Activated CD4-positive, alpha-beta T cell treated with anti-CD3 and anti-CD28 coated beads for 24 hours (primary cell): Measurements from ENCODE around the gene SLC26A4.
"Not testable (repeated sequence)": the region's sequence is repeated elsewhere in the genome, so short reads cannot be mapped to it uniquely, and the experiment has no call there.

Experiments used
- DNase-seq, 2 donors: peaks; one replicate each; pipeline ENCODE4 v3.0.0-alpha.2; 2020; ENCODE audit warnings: low read depth in 2 of 2

The SLC26A4 gene

DNA sequence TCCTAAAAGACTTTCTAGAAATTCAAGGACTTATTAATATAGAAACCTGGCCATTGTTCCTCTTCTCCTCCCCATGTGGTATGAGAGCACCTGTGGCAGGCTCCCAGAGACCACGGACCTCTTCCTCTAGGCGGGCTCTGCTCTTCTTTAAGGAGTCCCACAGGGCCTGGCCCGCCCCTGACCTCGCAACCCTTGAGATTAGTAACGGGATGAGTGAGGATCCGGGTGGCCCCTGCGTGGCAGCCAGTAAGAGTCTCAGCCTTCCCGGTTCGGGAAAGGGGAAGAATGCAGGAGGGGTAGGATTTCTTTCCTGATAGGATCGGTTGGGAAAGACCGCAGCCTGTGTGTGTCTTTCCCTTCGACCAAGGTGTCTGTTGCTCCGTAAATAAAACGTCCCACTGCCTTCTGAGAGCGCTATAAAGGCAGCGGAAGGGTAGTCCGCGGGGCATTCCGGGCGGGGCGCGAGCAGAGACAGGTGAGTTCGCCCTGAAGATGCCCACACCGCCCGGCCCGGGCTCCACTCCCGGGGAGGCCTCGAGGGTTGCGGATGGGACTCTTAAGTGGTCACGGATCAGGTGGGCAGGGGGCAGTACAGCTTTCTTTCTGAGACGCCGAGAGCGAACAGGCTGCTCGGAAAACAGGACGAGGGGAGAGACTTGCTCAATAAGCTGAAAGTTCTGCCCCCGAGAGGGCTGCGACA is at the start of gene SLC26A4:
Gene SLC26A4, plus strand, starts transcription at position 448 of the 700 bp plus-strand sequence. CDS start 814 bp downstream, outside the sequence.
- DNase-seq, result peak in 1 of 2 donors; percentile 23

DNA sequence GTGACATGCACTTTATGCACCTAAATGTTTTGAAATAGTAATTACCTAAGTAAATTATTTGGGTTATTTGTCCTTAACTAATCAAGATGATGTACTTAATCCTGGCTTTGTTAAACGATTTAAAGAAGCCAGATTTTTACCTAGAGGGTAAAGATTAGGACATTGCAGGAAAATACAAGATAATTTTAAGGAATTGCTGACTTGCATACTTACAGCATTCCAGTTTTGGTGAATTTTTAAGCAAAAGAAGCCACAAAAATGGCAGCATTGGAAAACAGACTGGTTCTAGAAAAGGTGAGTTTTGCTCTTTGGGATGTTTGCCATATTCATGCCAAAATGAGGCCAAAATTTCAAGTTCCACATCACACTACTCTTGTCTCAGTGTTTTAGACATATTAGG is 47.2 kb upstream of the SLC26A4 start:
- DNase-seq, result no peak

- no peak for DNase-seq
Observed at GRCh38 chr7:107613948-107614347, 46.7 kb upstream of the SLC26A4 start.

DNA sequence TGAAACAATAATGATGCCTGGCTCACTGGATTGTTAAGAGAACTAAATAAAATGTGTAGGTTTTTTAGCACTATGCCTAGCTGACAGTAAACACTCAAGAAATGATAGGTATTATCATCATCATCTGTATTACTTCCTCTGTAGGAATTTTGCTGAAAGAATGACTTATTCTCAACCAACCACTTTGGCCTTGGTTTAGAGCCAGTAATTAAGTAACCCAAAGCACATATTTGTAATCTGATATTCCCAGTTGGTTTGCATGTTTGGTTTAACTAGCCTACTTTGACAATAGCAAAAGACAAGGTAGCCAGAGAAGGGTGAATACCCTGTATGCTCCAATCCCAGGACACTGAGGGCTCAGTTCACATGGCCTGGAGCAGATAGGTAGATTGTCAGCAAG is 46.2 kb upstream of the SLC26A4 start:
- DNase-seq, result no peak

- DNase-seq, result no peak
Observed at GRCh38 chr7:107615910-107616680, 44.5 kb upstream of the SLC26A4 start.

DNA sequence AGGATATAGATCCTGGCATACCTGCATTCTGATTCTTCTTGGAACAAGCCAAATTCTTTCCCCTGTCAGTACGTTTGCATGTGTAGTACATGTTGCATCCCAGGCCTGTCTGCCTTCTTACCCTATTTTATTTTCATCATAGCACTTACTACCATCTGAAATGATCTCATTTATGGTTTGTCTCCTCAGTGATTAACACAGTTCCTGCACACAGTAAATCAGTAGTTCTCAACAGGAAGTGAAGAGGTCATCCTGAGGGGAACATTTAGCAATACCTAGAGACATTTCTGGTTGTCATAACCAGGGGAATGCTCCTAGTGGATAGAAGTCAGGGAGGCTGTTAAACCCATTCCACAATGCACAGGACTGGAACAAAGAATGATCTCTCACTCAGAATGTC is 38.2 kb upstream of the SLC26A4 start:
- DNase-seq, result no peak

GRCh38 chr7:107622894-107623293 is 37.7 kb upstream of the SLC26A4 start:
- DNase-seq, result no peak

GRCh38 chr7:107627002-107627401 is 33.6 kb upstream of the SLC26A4 start:
- no peak for DNase-seq

DNA sequence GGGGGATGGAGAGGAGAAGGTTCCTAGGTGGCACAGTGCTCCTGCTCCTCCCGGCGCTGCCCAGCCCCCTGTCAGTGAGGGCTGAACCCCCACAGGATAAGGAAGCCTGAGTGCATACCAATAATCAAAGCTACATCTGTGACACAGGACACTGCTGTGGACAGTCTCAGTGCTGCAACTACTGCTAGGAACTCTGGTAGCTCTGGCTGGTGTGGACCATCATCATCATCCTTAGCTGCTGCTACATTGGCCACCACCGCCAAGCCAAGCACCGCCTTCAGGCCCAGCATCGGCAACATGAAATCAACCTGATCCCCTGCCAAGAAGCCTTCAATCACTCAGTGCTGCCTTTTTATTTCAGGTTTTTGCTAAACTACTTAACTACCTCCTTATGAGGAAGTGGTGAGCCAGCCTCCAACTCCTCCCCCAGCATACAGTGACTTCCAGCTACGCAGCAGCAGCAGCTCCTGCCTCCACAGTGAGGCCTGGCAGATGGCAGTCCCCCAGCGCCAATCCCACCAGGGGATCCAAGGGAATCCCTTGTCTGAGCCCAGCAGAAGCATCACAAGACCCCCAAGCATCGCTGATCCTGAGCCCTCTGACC is 32.1 kb upstream of the SLC26A4 start:
- no peak for DNase-seq

DNA sequence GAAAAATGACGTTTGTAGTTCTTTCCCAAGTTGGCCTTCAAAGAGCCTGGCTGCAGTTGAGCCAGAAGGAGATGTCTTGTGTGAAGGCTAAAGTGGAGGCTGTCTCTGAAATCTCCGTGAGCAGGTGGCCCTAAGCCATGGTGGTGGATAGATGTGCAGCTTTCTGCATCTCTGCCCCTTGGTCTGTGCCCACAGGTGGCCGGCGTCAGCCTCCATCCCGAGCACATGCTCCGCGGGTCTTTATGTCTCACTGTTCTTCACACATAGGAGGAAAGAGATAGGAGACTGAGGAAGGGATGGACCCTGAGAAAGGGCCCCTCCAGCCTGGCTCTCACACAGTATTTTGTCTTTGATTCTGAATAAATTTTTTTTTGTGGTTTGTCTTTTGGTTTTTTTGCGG is 30.3 kb upstream of the SLC26A4 start:
- no peak for DNase-seq

DNA sequence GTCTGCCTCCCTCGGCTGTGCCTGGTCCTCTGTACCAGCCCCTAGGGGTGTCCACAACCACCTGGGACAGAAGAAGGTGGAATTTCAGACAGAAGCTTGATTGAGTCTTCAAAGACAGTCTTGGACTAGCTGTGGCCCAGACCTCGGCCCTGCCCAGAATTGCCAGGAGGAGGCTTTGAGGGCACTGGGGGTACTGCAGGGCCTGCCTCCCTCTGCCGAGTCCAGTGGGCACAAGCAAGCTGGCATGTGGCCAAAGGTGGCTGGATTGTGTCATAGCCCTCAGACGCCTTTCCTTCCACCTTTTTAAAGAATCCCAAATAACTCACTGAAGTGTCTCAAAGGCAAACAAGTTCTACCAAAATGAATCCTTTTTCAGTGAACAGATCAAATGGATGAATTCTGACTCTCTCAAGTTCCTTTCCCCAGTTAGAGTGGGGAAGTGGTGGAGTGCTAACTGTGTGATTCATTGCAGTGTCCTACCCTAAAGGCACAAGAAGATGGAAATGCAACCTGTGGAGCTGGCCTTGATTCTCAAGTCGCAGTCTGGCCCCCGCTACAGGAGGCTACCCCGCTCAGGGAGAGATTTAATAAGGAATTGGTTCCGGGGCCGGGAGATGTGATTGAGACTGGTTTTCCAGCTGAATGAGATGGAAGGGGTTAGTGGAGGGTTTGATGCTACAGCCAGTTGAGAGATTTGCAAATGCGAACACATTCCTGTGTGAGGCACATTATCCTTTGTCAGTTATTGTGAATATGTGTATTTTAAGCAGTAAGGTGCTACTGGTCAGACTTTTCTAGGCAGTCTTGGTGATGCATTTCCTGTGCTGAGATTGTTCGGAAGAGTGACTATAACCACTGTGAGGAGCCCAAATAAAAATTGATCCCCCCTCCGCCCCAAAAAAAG is 28.8 kb upstream of the SLC26A4 start:
- DNase-seq, result no peak

- no peak for DNase-seq
Observed at GRCh38 chr7:107632492-107632865, 28.1 kb upstream of the SLC26A4 start.

GRCh38 chr7:107638594-107638993 is 22.0 kb upstream of the SLC26A4 start:
- DNase-seq, result no peak

GRCh38 chr7:107639070-107639469 is 21.6 kb upstream of the SLC26A4 start:
- not testable (repeated sequence) for DNase-seq

- DNase-seq, result no peak
Observed at GRCh38 chr7:107641676-107642075, 19.0 kb upstream of the SLC26A4 start.

- DNase-seq, result no peak
Observed at GRCh38 chr7:107642501-107642900, 18.1 kb upstream of the SLC26A4 start.

GRCh38 chr7:107643407-107643806 is 17.2 kb upstream of the SLC26A4 start:
- DNase-seq, result no peak

DNA sequence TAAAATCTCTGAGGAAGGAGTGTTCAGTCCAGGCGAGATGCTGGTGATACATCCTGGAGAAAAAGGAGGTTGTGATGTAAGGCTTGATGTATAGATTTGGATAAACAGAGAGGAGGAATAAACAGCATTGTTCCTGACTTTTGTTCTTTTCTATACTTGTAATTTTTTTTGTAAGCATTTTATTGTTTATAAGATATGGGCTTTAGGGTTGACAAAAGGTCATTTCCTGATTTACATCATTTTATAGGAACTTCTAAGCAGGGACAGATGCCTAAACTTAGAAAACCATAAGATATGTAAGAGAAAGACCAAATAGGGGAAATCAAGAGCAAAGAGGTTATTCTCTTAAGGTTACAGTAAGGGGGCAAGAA is 16.7 kb upstream of the SLC26A4 start:
- DNase-seq, result no peak

- DNase-seq, result no peak
Observed at GRCh38 chr7:107644309-107644974, 16.2 kb upstream of the SLC26A4 start.

GRCh38 chr7:107652642-107653041 is 8.0 kb upstream of the SLC26A4 start:
- DNase-seq, result no peak

GRCh38 chr7:107658467-107658866 is 2.2 kb upstream of the SLC26A4 start:
- DNase-seq, result no peak
